Thyroid gland (tissue), 4 donors: Measurements from ENCODE around the gene CDH2.

Experiments
- CTCF ChIP-seq, 6 experiments: fragments of 200-600 bp in 3 of 6; fragments of 450-650 bp in 3 of 6; sonication (generic) in 3 of 6; IDR thresholded peaks; one replicate each; pipeline ENCODE4 v1.5.1; 2016 to 2019; ENCODE audit warnings: antibody characterized with exemption in 6 of 6, mild to moderate bottlenecking in 2 of 6, inconsistent platforms in 1 of 6, moderate library complexity in 1 of 6
- POLR2A ChIP-seq, 2 donors: fragments of 450-650 bp; IDR thresholded peaks; one replicate each; pipeline ENCODE4 v1.6.1; 2017; ENCODE audit warnings: antibody characterized with exemption in 2 of 2, mild to moderate bottlenecking in 2 of 2, moderate library complexity in 1 of 2

- TF ChIP-seq CTCF (IDR thresholded peaks at IDR 0.05) (no peak), POLR2A (IDR thresholded peaks at IDR 0.05) (no peak)
Observed at GRCh38 chr18:28019425-28020108, 157.4 kb downstream of the CDH2 start.
